Endothelial cell of hepatic sinusoid (primary cell): ENCODE data around the gene TAF9B.
"Not testable (repeated sequence)": the region's sequence is repeated elsewhere in the genome, so short reads cannot be mapped to it uniquely, and the experiment has no call there.

Experiments used
- in situ Hi-C: cut with HindIII; loops from 2 replicates; pipeline ENCODE4 v1.10.0; 2017; ENCODE audit warnings: low sequenced_read_pairs

TAF9B gene

GRCh38 chrX:78139160-78140123 is at the start of gene TAF9B:
TAF9B (minus strand) TSS chrX:78139650; CDS start chrX:78139611, 39 bp downstream.
- in situ Hi-C loops: no loop called here

- in situ Hi-C loops: no loop called here
These were observed 43.4 kb upstream of the TAF9B start for GRCh38 chrX:78182881-78183280.

- in situ Hi-C loops: no loop called here
These were observed 41.9 kb upstream of the TAF9B start for GRCh38 chrX:78181307-78181706.

GRCh38 chrX:78168065-78168464 is 28.6 kb upstream of the TAF9B start:
- in situ Hi-C loops: no loop called here

- in situ Hi-C loops: no loop called here
These were observed 26.0 kb upstream of the TAF9B start for GRCh38 chrX:78165425-78165824.

- in situ Hi-C loops: not testable (repeated sequence)
These were observed 23.7 kb upstream of the TAF9B start for GRCh38 chrX:78163175-78163574.

- in situ Hi-C loops: not testable (repeated sequence)
These were observed 21.3 kb upstream of the TAF9B start for GRCh38 chrX:78160711-78161110.

- in situ Hi-C loops: not testable (repeated sequence)
These were observed 18.4 kb upstream of the TAF9B start for GRCh38 chrX:78157846-78158245.

GRCh38 chrX:78157373-78157772 is 17.9 kb upstream of the TAF9B start:
- in situ Hi-C loops: not testable (repeated sequence)

- in situ Hi-C loops: not testable (repeated sequence)
These were observed 7.6 kb upstream of the TAF9B start for GRCh38 chrX:78147002-78147540.

- in situ Hi-C loops: no loop called here
These were observed 756 bp upstream of the TAF9B start for GRCh38 chrX:78140206-78140605.

GRCh38 chrX:78133238-78133960 is 6.1 kb downstream of the TAF9B start:
- in situ Hi-C loops: no loop called here

GRCh38 chrX:78131117-78131516 is 8.3 kb downstream of the TAF9B start:
- in situ Hi-C loops: no loop called here

GRCh38 chrX:78130396-78130795 is 9.1 kb downstream of the TAF9B start:
- in situ Hi-C loops: no loop called here

- in situ Hi-C loops: no loop called here
These were observed 9.7 kb downstream of the TAF9B start for GRCh38 chrX:78129714-78130113.

GRCh38 chrX:78125781-78126180 is 13.7 kb downstream of the TAF9B start:
- in situ Hi-C loops: not testable (repeated sequence)

- in situ Hi-C loops: no loop called here
These were observed 14.3 kb downstream of the TAF9B start for GRCh38 chrX:78125148-78125547.

GRCh38 chrX:78124307-78124706 is 15.1 kb downstream of the TAF9B start:
- in situ Hi-C loops: no loop called here

- in situ Hi-C loops: no loop called here
These were observed 16.3 kb downstream of the TAF9B start for GRCh38 chrX:78123190-78123589.

GRCh38 chrX:78119521-78120227 is 19.8 kb downstream of the TAF9B start:
- in situ Hi-C loops: no loop called here

- in situ Hi-C loops: no loop called here
These were observed 20.8 kb downstream of the TAF9B start for GRCh38 chrX:78118628-78119027.
